ENCODE measurements around the gene ZBTB20. TPM values are rescaled to one million over a fixed set of nuclear protein-coding genes. Genes with fewer than 3 reads are reported as not detected.

The ZBTB20 gene
- total RNA-seq, 1 experiment from 2014 or later = 12.8 TPM

DNA sequence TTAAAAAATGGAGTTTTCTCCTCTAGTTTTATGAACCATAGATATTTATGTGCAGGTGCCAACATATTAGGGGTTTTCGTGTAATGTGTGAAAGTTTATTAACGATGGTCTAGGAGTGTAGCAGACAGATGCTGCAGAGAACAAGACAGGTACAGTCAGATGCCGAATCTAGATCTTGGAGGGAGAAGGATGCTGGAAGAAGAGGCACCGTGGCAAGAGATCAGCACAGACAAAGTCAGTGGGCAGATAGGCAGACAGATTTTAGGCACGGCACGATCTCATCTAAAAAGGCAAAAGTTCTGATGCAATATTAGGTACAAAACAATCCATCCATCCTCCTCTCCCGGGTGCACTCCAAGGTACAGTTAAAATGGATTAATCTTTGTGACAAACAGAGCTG is 691.7 kb downstream of the ZBTB20 start:
- H3K4me1 ChIP-seq = peaks cover 24% of the 10 kb centered on the region
- H3K27me3 ChIP-seq (replicated peaks; ENCODE audit: control insufficient read depth, insufficient read depth, low read length) = no peaks in the 10 kb centered on the region
- Mint-ChIP-seq H3K9me3 (ENCODE audit: unreplicated experiment) (no peaks in the 10 kb centered on the region), H3K27me3 (ENCODE audit: insufficient read depth, unreplicated experiment) (no peaks in the 10 kb centered on the region), H3K36me3 (ENCODE audit: insufficient read depth, unreplicated experiment) (no peaks in the 10 kb centered on the region), H3K27ac (ENCODE audit: unreplicated experiment) (no peak overlapping the region), H3K4me3 (ENCODE audit: unreplicated experiment) (no peak overlapping the region), H3K4me1 (ENCODE audit: low read depth, unreplicated experiment) (peaks cover 22% of the 10 kb centered on the region)
- no peaks in the 10 kb centered on the region for H3K9me3 ChIP-seq
- no peaks in the 10 kb centered on the region for H3K36me3 ChIP-seq (ENCODE audit: control insufficient read depth, insufficient read depth, low read length)
- ChIA-PET CTCF (no interaction called here), POLR2A (no interaction called here)
- no TSS peak for BruUV-seq (replicated peaks)
- intact Hi-C loops (cut with micrococcal nuclease; ENCODE audit: unreplicated experiment) = no loop called here
- DNase-seq = no peak
- no peak for TF ChIP-seq CTCF (IDR thresholded peaks at IDR 0.05; ENCODE audit: insufficient read depth in 1 of 2, low read depth in 1 of 2, low read length in 1 of 2, severe bottlenecking in 1 of 2, unreplicated experiment in 1 of 2)
- H3K4me3 ChIP-seq (ENCODE audit: low read depth, low read length) = no peak overlapping the region

- no peak for DNase-seq
- intact Hi-C loops (cut with micrococcal nuclease; ENCODE audit: unreplicated experiment) = no loop called here
- no TSS peak for BruUV-seq (replicated peaks)
- no peaks in the 10 kb centered on the region for H3K27me3 Mint-ChIP-seq (ENCODE audit: insufficient read depth, unreplicated experiment)
- Histone ChIP-seq H3K27me3 (replicated peaks; ENCODE audit: control insufficient read depth, insufficient read depth, low read length) (no peaks in the 10 kb centered on the region), H3K4me1 (peaks cover 17% of the 10 kb centered on the region), H3K36me3 (ENCODE audit: control insufficient read depth, insufficient read depth, low read length) (no peaks in the 10 kb centered on the region), H3K4me3 (ENCODE audit: low read depth, low read length) (no peak overlapping the region), H3K9me3 (no peaks in the 10 kb centered on the region)
- CTCF ChIA-PET = no interaction called here
- H3K36me3 Mint-ChIP-seq (ENCODE audit: insufficient read depth, unreplicated experiment) = no peaks in the 10 kb centered on the region
- peaks cover 21% of the 10 kb centered on the region for H3K4me1 Mint-ChIP-seq (ENCODE audit: low read depth, unreplicated experiment)
- POLR2A ChIA-PET = no interaction called here
- H3K9me3 Mint-ChIP-seq (ENCODE audit: unreplicated experiment) = no peaks in the 10 kb centered on the region
- TF ChIP-seq CTCF (IDR thresholded peaks at IDR 0.05; ENCODE audit: insufficient read depth in 1 of 2, low read depth in 1 of 2, low read length in 1 of 2, severe bottlenecking in 1 of 2, unreplicated experiment in 1 of 2) = no peak
- no peak overlapping the region for H3K27ac Mint-ChIP-seq (ENCODE audit: unreplicated experiment)
- no peak overlapping the region for H3K4me3 Mint-ChIP-seq (ENCODE audit: unreplicated experiment)
Measured at GRCh38 chr3:114454551-114455251, 692.4 kb downstream of the ZBTB20 start.

- Mint-ChIP-seq H3K36me3 (ENCODE audit: insufficient read depth, unreplicated experiment) (no peaks in the 10 kb centered on the region), H3K9me3 (ENCODE audit: unreplicated experiment) (no peaks in the 10 kb centered on the region), H3K27ac (ENCODE audit: unreplicated experiment) (no peak overlapping the region), H3K4me3 (ENCODE audit: unreplicated experiment) (no peak overlapping the region), H3K4me1 (ENCODE audit: low read depth, unreplicated experiment) (peaks cover 9% of the 10 kb centered on the region), H3K27me3 (ENCODE audit: insufficient read depth, unreplicated experiment) (no peaks in the 10 kb centered on the region)
- ChIA-PET CTCF (interaction anchor here (0.7 kb wide), 1 partner anchor 23 kb away, joined by 15 read pairs; no protein-coding TSS in a partner anchor), POLR2A (no interaction called here)
- DNase-seq = no peak
- Histone ChIP-seq H3K4me1 (peaks cover 5% of the 10 kb centered on the region; the same call in 1 of the 2 replicates), H3K9me3 (no peaks in the 10 kb centered on the region), H3K27me3 (replicated peaks; ENCODE audit: control insufficient read depth, insufficient read depth, low read length) (no peaks in the 10 kb centered on the region), H3K4me3 (ENCODE audit: low read depth, low read length) (no peak overlapping the region), H3K36me3 (ENCODE audit: control insufficient read depth, insufficient read depth, low read length) (no peaks in the 10 kb centered on the region)
- BruUV-seq (replicated peaks) = no TSS peak
- intact Hi-C loops (cut with micrococcal nuclease; ENCODE audit: unreplicated experiment) = no loop called here
- TF ChIP-seq CTCF (IDR thresholded peaks at IDR 0.05; ENCODE audit: insufficient read depth in 1 of 2, low read depth in 1 of 2, low read length in 1 of 2, severe bottlenecking in 1 of 2, unreplicated experiment in 1 of 2) = no peak
Measured at GRCh38 chr3:114453361-114453780, 693.7 kb downstream of the ZBTB20 start.

Measured in Caco-2 (cell line).